Bone marrow (tissue), 2 donors: ENCODE data around the gene RAB11FIP2.

ENCODE experiments used
- DNase-seq, 2 donors: peaks; one replicate each; lab custom pipeline; 2025; lab: John Stamatoyannopoulos, UW

Gene RAB11FIP2

DNA sequence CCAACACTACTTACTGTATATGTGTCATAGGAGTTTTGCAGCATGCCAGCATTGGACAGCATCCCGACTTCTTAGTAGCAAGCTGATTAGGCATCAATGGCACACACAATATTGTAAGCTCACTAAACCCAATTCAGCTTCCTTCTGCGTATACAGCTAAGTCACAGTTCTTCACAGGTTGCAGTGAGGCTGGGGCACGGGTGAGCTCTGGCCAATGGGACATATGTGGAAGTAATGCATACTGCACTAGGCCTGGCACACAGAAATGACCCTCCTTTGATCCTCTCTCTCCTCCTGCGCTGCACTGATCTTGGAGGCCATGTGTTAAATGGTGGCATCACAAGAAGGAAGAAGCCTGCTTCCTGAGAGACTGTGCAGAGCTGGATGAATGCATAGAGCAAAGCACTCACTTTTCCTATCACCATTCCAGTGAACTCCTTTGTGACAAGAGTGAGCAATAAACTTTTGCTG, 11.9 kb downstream of the RAB11FIP2 start:
- DNase-seq, result no peak

- no peak for DNase-seq
Measured at GRCh38 chr10:118033905-118034304, 12.8 kb downstream of the RAB11FIP2 start.

GRCh38 chr10:118032564-118032963, 14.2 kb downstream of the RAB11FIP2 start:
- no peak for DNase-seq

GRCh38 chr10:118031351-118032075, 15.2 kb downstream of the RAB11FIP2 start:
- no peak for DNase-seq

- DNase-seq, result no peak
Measured at GRCh38 chr10:118028619-118029018, 18.1 kb downstream of the RAB11FIP2 start.

DNA sequence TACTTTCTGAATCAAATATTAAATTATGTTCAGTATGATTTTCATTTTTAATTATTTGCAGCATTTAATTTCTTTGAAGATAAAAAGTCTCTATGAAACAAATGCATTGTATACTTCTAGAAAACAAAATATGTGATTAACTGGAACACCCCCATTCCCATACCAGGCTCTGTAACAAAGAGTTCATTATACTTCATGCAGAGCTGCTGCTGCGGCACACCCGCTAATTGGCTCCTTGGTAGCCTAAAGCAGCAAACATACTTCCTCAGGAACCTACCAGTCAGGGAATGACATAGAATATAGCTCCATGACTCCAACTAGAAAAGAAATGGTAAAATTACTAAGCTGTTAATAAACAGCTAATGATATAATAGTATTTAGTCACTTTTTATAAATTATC, 19.3 kb downstream of the RAB11FIP2 start:
- no peak for DNase-seq

DNA sequence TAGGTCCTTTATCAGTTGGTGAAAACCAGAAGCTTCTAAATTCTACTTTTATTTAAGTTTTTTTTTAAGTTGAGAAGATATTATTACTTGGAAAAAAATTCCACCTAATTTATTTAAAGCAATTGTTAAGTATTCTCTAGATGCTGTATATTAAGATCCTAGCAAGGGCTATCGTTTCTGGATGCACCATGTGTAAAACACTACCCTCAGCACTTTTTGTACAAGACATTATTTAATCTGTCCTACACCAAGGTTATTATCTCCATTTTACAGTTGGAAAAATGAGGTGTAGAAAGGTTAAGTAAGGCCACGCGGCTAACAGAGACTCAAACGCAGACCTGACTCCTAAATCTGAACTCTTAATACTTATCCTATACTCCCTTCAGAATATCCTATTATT, 19.8 kb downstream of the RAB11FIP2 start:
- DNase-seq, result no peak

DNA sequence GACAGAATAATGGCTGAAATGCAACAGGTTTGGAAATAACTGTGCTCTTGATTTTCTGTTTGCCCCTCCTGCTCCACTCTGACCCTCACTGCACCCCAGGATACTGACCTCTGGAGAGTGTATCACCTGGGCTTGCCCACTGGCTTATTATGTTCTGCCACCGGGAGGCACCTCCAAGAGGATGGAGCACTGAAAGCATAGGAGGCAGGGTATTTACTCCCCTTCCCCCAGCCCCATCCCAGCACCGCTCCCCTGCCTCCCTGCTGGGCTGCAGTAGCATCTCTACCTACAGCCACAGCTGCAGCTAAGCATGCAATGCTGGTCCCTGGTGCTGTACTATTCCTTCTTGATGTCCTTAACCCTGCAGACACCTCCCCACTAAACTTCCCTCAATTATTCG, 26.4 kb downstream of the RAB11FIP2 start:
- DNase-seq, result no peak

GRCh38 chr10:118017850-118018249, 28.9 kb downstream of the RAB11FIP2 start:
- DNase-seq, result no peak

GRCh38 chr10:118017071-118017740, 29.5 kb downstream of the RAB11FIP2 start:
- DNase-seq, result no peak

GRCh38 chr10:118012952-118013525, 33.7 kb downstream of the RAB11FIP2 start:
- no peak for DNase-seq

GRCh38 chr10:118007773-118008172, 39.0 kb downstream of the RAB11FIP2 start:
- no peak for DNase-seq

DNA sequence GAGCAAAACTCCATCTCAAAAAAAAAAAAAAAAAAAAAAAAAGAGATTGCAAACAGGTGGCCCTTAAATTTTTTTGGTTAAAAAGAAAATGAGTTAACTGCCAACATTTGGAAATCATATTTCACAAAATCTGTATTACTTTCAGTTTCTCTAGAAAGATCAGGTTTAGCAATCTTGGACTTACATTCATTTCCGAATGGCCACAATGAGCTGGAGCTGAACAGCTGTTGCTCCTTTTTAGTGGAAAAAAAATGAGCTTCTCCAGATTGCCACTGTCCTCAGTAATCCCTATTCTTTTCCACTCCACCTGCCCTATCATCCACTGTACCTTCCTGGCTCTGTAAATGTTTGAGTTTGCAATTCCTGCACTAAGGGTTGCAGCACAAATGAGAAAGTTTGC, 43.6 kb downstream of the RAB11FIP2 start:
- no peak for DNase-seq

DNA sequence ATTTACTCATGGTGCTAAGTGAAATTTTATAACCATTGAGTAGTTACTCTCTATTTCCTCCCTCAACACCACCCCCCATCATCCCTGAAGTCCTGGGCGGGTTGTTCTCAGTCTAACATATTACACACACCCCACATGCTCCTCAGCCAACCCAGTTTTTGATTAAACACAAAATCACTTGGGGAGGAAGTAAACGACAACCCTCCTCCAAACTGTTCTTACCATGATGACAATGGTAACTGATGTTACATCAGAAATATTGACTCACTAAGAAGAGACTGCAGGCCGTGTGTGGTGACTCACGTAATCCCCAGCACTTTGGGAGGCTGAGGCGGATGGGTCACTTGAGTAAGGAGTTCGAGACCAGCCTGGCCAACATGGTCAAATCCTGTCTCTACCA, 44.2 kb downstream of the RAB11FIP2 start:
- no peak for DNase-seq

- no peak for DNase-seq
Measured at GRCh38 chr10:117997673-117998072, 49.1 kb downstream of the RAB11FIP2 start.

DNA sequence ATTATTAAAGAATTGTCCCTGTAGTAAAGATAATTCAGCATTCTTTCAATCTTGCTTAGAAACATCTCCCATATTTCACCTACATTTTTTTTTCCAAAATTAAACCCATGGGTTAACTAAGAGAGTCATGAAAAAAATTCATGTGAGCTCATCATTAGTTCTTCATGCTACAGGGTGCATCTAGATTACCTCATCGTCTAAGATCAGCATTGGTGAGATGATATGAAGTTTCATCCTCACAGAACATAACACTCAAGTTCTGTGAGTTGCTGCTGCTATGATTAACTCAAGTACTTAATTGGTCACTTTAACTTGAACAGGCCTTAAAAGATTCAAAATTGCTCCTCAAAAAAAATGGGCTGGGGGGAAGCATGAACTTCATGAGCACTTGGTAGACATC, 50.0 kb downstream of the RAB11FIP2 start:
- no peak for DNase-seq

GRCh38 chr10:117994771-117995170, 52.0 kb downstream of the RAB11FIP2 start:
- DNase-seq, result no peak

- DNase-seq, result no peak
Measured at GRCh38 chr10:117993166-117993565, 53.6 kb downstream of the RAB11FIP2 start.

- DNase-seq, result no peak
Measured at GRCh38 chr10:117991701-117992100, 55.0 kb downstream of the RAB11FIP2 start.

GRCh38 chr10:117989962-117990361, 56.8 kb downstream of the RAB11FIP2 start:
- no peak for DNase-seq

GRCh38 chr10:117988814-117989213, 57.9 kb downstream of the RAB11FIP2 start:
- DNase-seq, result no peak

- no peak for DNase-seq
Measured at GRCh38 chr10:117987244-117987909, 59.4 kb downstream of the RAB11FIP2 start.

DNA sequence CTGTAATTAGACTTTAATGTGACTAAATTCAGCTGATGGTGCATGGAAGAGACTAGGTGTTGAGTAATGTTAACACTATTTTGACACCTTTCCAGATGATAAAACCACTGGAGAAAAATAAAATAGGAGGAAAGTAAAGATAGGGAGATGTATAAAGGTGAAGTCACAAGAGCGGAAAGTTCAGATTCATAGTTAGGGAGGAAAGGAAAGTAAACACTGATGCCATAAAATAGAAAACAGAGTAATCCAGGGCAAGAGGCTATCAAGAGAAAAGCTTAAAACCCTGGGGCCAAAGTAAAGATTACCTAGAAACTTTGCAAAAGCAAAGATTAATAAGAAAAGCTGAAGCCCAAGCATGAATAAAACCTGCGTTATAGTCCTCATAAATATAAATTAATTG, 62.8 kb downstream of the RAB11FIP2 start:
- no peak for DNase-seq
